ENCODE data around the gene FBXL16. TPM values are rescaled to one million over a fixed set of nuclear protein-coding genes. Genes with fewer than 3 reads are reported as not detected.

FBXL16 gene
- total and polyA plus RNA-seq, 2 of the 13 experiments (the other 11 are each of a cell fraction or from before 2014, with no cell fraction given), result 0.22 to 2.0 TPM

DNA sequence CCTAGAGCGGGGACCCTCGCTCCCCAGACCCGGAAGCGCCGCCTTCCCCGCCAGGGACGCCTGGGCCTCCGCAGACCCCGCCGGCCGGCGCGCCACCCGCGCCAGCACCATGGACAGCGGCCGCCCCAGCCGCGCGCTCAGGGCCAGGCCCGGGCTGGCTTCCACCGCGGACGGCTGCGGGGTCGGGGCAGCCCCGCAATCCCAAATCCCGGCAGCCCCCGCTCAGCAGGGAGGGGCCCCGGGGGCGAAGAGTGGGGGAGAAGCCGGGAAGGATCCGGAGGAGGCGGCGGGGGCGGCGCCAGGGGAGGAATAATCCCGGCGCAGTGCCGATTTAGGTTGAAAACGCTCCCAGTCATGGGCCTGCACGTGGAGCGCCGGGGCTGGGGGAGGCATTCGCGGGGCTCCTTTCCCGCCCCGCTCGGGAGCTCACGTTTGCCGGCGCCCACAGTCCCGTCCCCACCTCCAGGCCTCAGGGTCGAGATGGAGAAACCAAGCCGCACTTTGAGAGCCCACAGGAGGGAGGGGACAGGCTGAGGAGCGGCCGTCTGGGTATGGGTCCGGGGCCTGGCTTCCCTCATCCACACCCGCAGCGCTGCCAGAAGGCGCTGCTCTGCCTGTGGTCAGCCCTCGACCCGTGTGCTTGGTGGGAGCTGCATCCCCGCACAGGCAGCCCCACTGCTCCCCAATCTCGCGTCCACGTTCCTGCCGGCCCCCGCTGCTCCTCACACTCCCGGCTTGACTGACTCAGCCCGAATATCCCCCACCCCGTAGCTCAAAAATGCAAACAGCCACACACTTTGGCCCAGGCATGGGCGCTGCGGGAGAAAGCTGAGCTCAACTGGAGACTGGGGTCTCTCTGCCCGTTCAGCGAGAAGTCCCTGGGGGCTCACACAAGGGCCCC lies 4.7 kb downstream of the FBXL16 start (continued):
- TF ChIP-seq, protein P1, sequence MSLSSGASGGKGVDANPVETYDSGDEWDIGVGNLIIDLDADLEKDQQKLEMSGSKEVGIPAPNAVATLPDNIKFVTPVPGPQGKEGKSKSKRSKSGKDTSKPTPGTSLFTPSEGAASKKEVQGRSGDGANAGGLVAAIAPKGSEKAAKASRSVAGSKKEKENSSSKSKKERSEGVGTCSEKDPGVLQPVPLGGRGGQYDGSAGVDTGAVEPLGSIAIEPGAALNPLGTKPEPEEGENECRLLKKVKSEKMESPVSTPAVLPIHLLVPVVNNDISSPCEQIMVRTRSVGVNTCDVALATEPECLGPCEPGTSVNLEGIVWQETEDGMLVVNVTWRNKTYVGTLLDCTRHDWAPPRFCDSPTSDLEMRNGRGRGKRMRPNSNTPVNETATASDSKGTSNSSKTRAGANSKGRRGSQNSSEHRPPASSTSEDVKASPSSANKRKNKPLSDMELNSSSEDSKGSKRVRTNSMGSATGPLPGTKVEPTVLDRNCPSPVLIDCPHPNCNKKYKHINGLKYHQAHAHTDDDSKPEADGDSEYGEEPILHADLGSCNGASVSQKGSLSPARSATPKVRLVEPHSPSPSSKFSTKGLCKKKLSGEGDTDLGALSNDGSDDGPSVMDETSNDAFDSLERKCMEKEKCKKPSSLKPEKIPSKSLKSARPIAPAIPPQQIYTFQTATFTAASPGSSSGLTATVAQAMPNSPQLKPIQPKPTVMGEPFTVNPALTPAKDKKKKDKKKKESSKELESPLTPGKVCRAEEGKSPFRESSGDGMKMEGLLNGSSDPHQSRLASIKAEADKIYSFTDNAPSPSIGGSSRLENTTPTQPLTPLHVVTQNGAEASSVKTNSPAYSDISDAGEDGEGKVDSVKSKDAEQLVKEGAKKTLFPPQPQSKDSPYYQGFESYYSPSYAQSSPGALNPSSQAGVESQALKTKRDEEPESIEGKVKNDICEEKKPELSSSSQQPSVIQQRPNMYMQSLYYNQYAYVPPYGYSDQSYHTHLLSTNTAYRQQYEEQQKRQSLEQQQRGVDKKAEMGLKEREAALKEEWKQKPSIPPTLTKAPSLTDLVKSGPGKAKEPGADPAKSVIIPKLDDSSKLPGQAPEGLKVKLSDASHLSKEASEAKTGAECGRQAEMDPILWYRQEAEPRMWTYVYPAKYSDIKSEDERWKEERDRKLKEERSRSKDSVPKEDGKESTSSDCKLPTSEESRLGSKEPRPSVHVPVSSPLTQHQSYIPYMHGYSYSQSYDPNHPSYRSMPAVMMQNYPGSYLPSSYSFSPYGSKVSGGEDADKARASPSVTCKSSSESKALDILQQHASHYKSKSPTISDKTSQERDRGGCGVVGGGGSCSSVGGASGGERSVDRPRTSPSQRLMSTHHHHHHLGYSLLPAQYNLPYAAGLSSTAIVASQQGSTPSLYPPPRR (CRISPR knock-in tag; IDR thresholded peaks at IDR 0.05; ENCODE audit: borderline replicate concordance), result no peak
- peak; percentile 63 for TF ChIP-seq SAP130 (CRISPR knock-in tag; IDR thresholded peaks at IDR 0.05; ENCODE audit: low read depth)
- no peak for TF ChIP-seq THYN1 (CRISPR knock-in tag; IDR thresholded peaks at IDR 0.05; ENCODE audit: borderline replicate concordance, low read depth)
- no peak for TF ChIP-seq MIER3 (CRISPR knock-in tag; IDR thresholded peaks at IDR 0.05; ENCODE audit: borderline replicate concordance)
- TF ChIP-seq, protein P2, sequence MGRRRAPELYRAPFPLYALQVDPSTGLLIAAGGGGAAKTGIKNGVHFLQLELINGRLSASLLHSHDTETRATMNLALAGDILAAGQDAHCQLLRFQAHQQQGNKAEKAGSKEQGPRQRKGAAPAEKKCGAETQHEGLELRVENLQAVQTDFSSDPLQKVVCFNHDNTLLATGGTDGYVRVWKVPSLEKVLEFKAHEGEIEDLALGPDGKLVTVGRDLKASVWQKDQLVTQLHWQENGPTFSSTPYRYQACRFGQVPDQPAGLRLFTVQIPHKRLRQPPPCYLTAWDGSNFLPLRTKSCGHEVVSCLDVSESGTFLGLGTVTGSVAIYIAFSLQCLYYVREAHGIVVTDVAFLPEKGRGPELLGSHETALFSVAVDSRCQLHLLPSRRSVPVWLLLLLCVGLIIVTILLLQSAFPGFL (CRISPR knock-in tag; IDR thresholded peaks at IDR 0.05), result 0 out of 2 replicates have a peak, but pooled peaks have one; percentile 79
- TF ChIP-seq, protein P3, sequence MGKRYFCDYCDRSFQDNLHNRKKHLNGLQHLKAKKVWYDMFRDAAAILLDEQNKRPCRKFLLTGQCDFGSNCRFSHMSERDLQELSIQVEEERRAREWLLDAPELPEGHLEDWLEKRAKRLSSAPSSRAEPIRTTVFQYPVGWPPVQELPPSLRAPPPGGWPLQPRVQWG (CRISPR knock-in tag; IDR thresholded peaks at IDR 0.05; ENCODE audit: borderline replicate concordance, low read depth), result no peak
- no peak for TF ChIP-seq SP5 (CRISPR knock-in tag; IDR thresholded peaks at IDR 0.05; ENCODE audit: borderline replicate concordance, low read depth)
- TF ChIP-seq, protein P4, sequence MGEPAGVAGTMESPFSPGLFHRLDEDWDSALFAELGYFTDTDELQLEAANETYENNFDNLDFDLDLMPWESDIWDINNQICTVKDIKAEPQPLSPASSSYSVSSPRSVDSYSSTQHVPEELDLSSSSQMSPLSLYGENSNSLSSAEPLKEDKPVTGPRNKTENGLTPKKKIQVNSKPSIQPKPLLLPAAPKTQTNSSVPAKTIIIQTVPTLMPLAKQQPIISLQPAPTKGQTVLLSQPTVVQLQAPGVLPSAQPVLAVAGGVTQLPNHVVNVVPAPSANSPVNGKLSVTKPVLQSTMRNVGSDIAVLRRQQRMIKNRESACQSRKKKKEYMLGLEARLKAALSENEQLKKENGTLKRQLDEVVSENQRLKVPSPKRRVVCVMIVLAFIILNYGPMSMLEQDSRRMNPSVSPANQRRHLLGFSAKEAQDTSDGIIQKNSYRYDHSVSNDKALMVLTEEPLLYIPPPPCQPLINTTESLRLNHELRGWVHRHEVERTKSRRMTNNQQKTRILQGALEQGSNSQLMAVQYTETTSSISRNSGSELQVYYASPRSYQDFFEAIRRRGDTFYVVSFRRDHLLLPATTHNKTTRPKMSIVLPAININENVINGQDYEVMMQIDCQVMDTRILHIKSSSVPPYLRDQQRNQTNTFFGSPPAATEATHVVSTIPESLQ (CRISPR knock-in tag; conservative IDR thresholded peaks at IDR 0.05), result no peak
- TF ChIP-seq NBN (conservative IDR thresholded peaks at IDR 0.05), result no peak
- TF ChIP-seq, protein P5, sequence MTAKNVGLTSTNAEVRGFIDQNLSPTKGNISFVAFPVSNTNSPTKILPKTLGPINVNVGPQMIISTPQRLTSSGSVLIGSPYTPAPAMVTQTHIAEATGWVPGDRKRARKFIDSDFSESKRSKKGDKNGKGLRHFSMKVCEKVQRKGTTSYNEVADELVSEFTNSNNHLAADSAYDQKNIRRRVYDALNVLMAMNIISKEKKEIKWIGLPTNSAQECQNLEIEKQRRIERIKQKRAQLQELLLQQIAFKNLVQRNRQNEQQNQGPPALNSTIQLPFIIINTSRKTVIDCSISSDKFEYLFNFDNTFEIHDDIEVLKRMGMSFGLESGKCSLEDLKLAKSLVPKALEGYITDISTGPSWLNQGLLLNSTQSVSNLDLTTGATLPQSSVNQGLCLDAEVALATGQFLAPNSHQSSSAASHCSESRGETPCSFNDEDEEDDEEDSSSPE (CRISPR knock-in tag; IDR thresholded peaks at IDR 0.05), result no peak
- peak; percentile 76; the same call in 1 of the 2 replicates for TF ChIP-seq ZNF547 (CRISPR knock-in tag; IDR thresholded peaks at IDR 0.05)
- TF ChIP-seq, protein P6, sequence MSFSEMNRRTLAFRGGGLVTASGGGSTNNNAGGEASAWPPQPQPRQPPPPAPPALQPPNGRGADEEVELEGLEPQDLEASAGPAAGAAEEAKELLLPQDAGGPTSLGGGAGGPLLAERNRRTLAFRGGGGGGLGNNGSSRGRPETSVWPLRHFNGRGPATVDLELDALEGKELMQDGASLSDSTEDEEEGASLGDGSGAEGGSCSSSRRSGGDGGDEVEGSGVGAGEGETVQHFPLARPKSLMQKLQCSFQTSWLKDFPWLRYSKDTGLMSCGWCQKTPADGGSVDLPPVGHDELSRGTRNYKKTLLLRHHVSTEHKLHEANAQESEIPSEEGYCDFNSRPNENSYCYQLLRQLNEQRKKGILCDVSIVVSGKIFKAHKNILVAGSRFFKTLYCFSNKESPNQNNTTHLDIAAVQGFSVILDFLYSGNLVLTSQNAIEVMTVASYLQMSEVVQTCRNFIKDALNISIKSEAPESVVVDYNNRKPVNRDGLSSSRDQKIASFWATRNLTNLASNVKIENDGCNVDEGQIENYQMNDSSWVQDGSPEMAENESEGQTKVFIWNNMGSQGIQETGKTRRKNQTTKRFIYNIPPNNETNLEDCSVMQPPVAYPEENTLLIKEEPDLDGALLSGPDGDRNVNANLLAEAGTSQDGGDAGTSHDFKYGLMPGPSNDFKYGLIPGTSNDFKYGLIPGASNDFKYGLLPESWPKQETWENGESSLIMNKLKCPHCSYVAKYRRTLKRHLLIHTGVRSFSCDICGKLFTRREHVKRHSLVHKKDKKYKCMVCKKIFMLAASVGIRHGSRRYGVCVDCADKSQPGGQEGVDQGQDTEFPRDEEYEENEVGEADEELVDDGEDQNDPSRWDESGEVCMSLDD (CRISPR knock-in tag; IDR thresholded peaks at IDR 0.05; ENCODE audit: borderline replicate concordance), result 0 out of 2 replicates have a peak, but pooled peaks have one; percentile 40
